Activated CD4-positive, CD25-positive, alpha-beta regulatory T cell treated with anti-CD3 and anti-CD28 coated beads, Interleukin-2, amount 50 U/mL, for 24 hours (primary cell): ENCODE measurements around the gene CDC20.
"Not testable (repeated sequence)": the region's sequence is repeated elsewhere in the genome, so short reads cannot be mapped to it uniquely, and the experiment has no call there.

Experiments
- ATAC-seq, 2 donors: fragments of 150-1000 bp; cut with Tn5 transposase; one replicate each; pipeline ENCODE4 v1.10.0; 2021; ENCODE audit warnings: mild to moderate bottlenecking in 1 of 2, moderate library complexity in 1 of 2

CDC20 gene

DNA sequence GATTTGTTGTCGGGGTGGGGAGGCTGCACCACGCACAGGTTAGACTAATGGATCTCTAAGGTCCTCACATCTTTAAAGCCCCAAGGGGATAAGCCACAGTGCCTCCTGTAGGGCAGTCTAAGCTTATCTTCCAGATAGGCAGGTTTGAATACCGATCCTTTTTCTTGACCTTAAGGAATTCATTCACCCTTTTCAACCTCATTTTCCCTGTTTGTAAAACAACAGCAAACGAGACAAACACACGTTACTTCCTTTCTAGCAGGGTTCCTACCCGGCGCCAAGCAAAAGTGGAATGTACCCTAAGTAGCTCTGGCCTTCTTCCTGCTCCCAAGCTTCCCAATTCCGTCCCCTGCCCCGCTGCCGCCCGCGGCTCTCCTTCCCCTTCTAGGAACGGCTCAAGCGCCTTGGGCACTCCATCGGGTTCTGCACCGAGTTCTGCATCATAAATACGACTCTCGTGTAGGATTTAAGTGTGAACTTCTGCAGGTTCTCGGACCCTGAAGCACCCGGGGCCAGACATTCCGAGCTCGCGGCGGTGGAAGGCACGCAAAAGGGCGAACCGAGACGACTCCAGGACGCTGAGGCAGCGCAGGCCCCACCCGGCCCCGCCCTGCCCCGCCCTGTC lies 548 bp upstream of the CDC20 start:
- ATAC-seq = no peak

DNA sequence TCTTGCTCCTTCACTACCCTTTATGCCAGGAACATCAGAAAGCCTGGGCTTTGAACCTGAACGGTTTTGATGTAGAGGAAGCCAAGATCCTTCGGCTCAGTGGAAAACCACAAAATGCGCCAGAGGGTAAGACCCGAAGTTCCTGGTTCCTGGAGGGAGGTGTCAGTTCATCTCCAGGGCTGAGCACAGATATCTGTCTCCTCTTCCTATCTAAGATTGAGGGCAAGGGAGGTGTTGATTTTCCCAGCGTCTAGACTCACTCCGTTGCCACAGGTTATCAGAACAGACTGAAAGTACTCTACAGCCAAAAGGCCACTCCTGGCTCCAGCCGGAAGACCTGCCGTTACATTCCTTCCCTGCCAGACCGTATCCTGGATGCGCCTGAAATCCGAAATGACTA lies 915 bp downstream of the CDC20 start:
- no peak for ATAC-seq

GRCh38 chr1:43360616-43361015 lies 1.8 kb downstream of the CDC20 start:
- ATAC-seq = no peak

DNA sequence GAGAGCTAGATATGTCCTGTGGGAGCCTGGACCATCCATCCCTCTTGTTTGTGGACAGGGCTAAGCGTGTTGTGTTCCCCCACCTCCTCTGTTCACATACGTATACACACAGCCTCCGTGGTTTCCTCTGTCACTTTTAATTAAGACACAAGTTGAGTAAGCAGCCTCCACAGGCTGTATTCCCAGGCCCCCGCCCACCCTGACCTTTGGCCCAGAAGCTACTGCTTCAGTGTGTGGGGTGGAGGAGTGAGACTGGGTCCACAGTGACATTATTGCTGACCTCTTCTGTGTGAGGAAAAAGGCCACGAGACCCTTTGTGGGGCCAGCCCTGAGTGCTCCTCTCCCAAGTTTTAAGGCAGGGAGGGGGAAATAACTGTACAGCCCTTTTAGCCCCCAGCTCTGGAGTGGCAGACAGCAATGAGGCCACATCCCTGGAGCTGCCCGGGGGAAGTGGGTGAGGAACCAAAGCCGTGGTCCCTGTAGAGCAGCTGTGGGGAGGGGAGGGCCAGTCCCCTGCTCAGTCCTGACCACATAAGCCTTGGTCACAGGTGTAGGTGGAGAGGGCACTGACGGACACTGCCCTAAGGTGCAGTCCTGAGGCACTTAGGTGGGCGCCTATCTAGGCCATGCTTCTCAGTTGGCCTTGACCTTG lies 4.6 kb downstream of the CDC20 start:
- ATAC-seq = no peak

GRCh38 chr1:43363935-43364525 lies 5.2 kb downstream of the CDC20 start:
- ATAC-seq = no peak

- ATAC-seq = no peak
Measured at GRCh38 chr1:43365678-43366077, 6.9 kb downstream of the CDC20 start.

- ATAC-seq = no peak
Measured at GRCh38 chr1:43366179-43366578, 7.4 kb downstream of the CDC20 start.

DNA sequence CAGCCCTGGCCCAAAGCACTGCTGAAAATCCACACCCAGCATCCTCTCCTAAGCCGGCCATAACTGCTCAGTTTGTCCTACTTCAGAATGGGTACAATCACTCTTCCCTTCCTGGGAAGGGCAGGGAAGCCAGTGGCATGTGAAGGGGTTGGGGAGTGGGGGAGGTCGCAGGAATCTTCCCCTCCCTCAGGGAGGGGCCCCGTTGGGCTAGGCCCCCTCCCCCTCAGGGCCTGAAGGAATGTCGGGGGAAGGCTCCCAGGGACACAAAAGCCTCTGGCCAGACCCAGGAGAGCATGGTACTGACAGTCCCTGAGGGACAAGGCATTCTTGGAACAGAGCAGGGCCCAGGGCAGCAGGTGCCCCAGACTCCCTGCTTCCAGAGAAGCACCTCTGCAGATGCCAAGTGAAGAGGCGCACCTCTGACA lies 7.8 kb downstream of the CDC20 start:
- ATAC-seq = no peak

DNA sequence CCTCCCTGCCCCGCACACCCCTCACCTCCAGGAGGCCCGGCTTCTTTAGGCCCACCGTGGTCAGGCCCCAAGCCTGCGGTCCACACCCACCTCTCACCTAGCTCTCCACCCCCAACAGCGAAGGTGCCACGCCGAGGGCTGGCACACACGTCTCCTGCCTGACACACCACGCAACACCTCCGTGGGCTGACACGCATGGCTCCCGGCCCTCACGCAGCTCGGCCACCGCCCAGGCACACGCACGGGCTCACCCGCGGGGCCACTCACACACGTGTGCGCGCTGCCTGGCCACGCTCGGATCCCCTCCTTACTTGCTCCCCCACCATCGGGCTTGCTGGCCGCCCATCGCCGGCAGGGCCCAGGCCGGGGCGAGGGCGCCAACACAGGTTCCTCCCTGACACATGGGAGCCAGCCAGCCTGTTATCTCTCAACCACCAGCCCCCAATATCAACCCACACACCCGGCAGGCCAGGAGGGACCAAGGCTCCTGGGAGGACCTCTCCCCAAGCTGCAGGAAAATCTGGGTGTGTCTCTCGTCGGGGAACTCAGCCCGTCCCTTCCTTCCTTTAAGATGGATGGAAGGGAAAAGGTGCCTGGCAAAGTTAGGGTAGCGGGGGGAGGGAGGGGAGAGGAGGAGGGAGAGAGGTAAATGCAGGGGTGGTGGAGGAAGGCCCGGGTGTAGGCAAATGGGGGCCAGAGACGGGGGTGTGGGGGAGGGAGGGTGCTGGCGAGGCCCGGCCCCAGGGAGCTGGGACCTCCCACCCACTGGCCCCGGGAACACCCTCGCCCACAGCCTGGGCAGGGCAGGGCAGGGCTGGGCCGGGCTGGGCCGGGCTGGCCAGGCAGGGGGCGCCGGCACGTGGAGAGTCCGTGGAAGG lies 8.5 kb downstream of the CDC20 start:
- peak; percentile 55 to 59 for ATAC-seq

DNA sequence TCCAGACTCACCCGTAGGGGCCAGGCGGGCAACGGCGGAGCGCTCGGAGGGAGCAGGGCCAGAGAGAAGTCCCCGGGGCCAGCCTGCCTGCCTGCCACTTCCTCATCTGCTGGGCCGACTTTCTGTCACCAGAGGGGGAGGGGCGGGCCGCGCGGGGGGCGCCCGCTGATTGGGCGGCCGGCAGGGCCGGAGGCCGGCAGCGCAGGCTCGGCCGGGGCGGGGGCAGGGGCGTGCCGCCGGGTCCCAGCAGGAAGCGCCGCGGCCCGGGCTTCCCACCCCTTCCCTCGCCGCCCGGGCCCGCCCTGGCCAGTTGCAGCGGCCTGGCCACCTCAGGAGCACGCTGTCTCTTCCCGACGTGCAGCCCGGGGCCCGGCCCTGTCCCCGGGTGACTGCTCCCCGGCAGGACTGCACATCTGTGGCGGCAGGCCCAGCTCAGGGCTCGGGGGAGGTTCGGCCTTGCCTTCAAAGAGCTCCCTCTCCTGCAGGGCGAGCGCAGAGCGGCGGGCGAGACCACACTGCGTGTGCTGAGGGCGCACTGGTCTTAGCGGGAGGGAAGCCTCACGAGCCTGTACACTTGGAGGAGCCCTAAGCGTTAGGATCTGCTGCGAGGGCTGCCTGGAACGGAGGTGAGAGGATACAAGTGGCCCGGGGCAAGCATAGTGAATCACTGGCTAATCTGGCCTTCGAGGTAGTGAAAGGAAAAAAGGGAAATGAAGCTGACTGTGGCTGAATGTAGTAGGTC lies 9.3 kb downstream of the CDC20 start, which contains the start of gene ELOVL1:
Gene ELOVL1, minus strand, starts transcription at position 108 of the 742 bp plus-strand sequence. CDS start 2,402 bp downstream, outside the sequence.
- peak; percentile 85 for ATAC-seq

GRCh38 chr1:43368646-43369020 lies 9.9 kb downstream of the CDC20 start:
- no peak for ATAC-seq

- ATAC-seq = not testable (repeated sequence)
Measured at GRCh38 chr1:43369779-43370178, 11.0 kb downstream of the CDC20 start.

- no peak for ATAC-seq
Measured at GRCh38 chr1:43370564-43370963, 11.8 kb downstream of the CDC20 start.

GRCh38 chr1:43372172-43372571 lies 13.4 kb downstream of the CDC20 start:
- no peak for ATAC-seq

- ATAC-seq = no peak
Measured at GRCh38 chr1:43373066-43373940, 14.5 kb downstream of the CDC20 start.

GRCh38 chr1:43376723-43377235 lies 18.0 kb downstream of the CDC20 start:
- no peak for ATAC-seq

- ATAC-seq = no peak
Measured at GRCh38 chr1:43377831-43378230, 19.1 kb downstream of the CDC20 start.

- no peak for ATAC-seq
Measured at GRCh38 chr1:43379476-43379875, 20.7 kb downstream of the CDC20 start.

DNA sequence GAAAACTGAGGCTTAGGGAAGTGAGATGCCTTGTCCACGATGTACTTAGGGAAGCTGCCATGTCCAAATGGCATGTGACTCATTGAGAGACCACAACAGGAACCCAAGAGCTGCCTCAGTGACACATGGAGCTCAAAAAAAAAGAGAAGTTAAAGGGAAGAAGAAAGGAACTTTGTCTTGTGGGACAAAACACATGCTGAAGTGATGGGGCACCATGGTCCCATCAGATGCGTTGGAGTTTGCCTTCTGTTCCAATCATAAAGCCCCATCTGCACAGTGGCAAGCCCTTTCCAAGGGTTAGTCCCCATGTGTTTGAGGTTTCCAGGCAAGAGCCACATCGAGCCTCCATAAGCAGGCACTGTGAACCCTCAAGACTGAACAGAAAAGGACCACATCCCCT lies 22.8 kb downstream of the CDC20 start:
- no peak for ATAC-seq

- ATAC-seq = no peak
Measured at GRCh38 chr1:43382027-43382779, 23.4 kb downstream of the CDC20 start.
